Body of pancreas (tissue), 4 donors: Measurements from ENCODE around the gene N4BP2. TPM values are rescaled to one million over a fixed set of nuclear protein-coding genes. Genes with fewer than 3 reads are reported as not detected.
A peak's percentile ranks its signal among the peaks of the same experiment; 100 is the strongest.

ENCODE experiments used
- ATAC-seq: fragments of 150-250 bp; one replicate; pipeline ENCODE4 v1.9.1; 2016
- DNase-seq, 4 donors: peaks; one replicate each; pipeline ENCODE4 v3.0.0-alpha.2; 2019
- H3K27ac ChIP-seq, 4 donors: fragments of 200-600 bp; sonication (generic); 1 replicate in 3 of 4; 2 replicates in 1 of 4; pipeline versions ENCODE4 v1.5.1 to v1.6.1; 2016 to 2019; ENCODE audit warnings: mild to moderate bottlenecking in 1 of 4, mixed read lengths in 1 of 4, moderate library complexity in 1 of 4
- H3K27me3 ChIP-seq, 2 donors: fragments of 200-600 bp; sonication (generic); one replicate each; pipeline ENCODE4 v1.6.0; 2016; ENCODE audit warnings: mild to moderate bottlenecking in 1 of 2
- H3K36me3 ChIP-seq, 2 donors: fragments of 200-600 bp; sonication (generic); replicated peaks in 1 of 2; 2 replicates each; pipeline ENCODE4 v1.5.1; 2016; ENCODE audit warnings: low read depth in 2 of 2; ENCODE audit not compliant: insufficient read depth in 1 of 2
- H3K4me1 ChIP-seq: fragments of 200-600 bp; sonication (generic); one replicate; pipeline ENCODE4 v1.6.0; 2016
- H3K4me3 ChIP-seq, 2 donors: fragments of 200-600 bp; sonication (generic); 1 replicate in 1 of 2; 2 replicates in 1 of 2; pipeline ENCODE4 v1.5.1; 2016 to 2019
- H3K9me3 ChIP-seq, 3 donors: fragments of 200-600 bp; sonication (generic); 1 replicate in 2 of 3; 2 replicates in 1 of 3; pipeline ENCODE4 v1.5.1; 2016
- CTCF ChIP-seq, 7 experiments: fragments of 450-650 bp in 4 of 7; fragments of 200-600 bp in 3 of 7; sonication (generic) in 3 of 7; IDR thresholded peaks; one replicate each; pipeline ENCODE4 v1.5.1; 2016 to 2019; ENCODE audit warnings: antibody characterized with exemption in 7 of 7
- POLR2A ChIP-seq, 3 donors: fragments of 450-650 bp; IDR thresholded peaks; one replicate each; pipeline ENCODE4 v1.6.1; 2016; ENCODE audit warnings: antibody characterized with exemption in 3 of 3, mild to moderate bottlenecking in 2 of 3
- WGBS, 2 donors: methylation state at CpG; one replicate each; pipeline ENCODE4 v1.1.5; 2017; 5-methylcytosine and 5-hydroxymethylcytosine counted together
- intact Hi-C: fragments of 100-400 bp; cut with DNase I; formaldehyde crosslinking; loops from one replicate; pipeline ENCODE4 v1.15.1; 2023
- total RNA-seq, 2 donors: library from RNA; depleted of rRNA; stranded (reverse); fragments of >200 nt; gene quantifications; one replicate each; pipeline ENCODE4 v1.1.0, GENCODE V29; 2016

Gene N4BP2
- total RNA-seq, 2 donors from 2014 or later = 14.8 to 15.0 TPM

- DNase-seq = no peak
- whole genome bisulfite sequencing, 2 donors = 87 to 93% methylated on average over 8 of the region's 8 CpGs
- Histone ChIP-seq H3K9me3 (no peaks in the 10 kb centered on the region), H3K27ac (no peak overlapping the region), H3K4me1 (peaks cover 6% of the 10 kb centered on the region), H3K4me3 (no peak overlapping the region), H3K27me3 (no peaks in the 10 kb centered on the region), H3K36me3 (no peaks in the 10 kb centered on the region)
- intact Hi-C loops = no loop called here
- no peak for TF ChIP-seq POLR2A (IDR thresholded peaks at IDR 0.05)
- TF ChIP-seq CTCF (IDR thresholded peaks at IDR 0.05) = no peak
- ATAC-seq = no peak
Observed at GRCh38 chr4:40196272-40196671, 139.6 kb downstream of the N4BP2 start.

DNA sequence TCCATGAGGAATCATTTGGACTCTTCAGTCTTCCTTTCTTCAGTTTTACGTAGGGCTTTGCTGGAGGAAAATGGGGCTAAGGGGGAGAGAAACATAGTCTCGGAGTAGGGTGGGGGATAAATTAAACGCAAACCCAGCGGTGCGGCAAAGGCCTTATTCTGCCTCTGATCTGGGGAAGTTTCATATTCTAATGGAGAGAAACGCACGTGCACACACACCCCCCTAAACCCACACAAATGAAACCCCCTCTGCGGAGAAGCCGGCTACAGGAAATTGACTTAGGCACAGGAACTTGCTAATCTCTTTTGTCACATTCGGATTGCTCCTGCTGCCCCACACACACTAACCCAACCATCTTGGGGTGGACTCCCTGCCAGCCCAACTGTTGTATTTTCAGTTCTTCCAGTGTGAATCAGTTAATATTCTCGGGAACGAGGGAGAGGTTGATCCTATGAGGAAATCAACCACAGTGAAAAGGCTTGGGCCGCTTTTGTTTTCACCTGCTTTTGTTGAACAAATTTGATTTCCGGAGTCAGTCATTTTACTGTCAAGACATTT lies 140.2 kb downstream of the N4BP2 start, which contains the start of gene RHOH:
Gene RHOH, plus strand, starts transcription at position 308 of the 558 bp plus-strand sequence. CDS start 46,356 bp downstream, outside the sequence.
- no peak within 1 kb of the TSS for H3K27ac ChIP-seq
- no peak within 1 kb of the TSS for H3K4me3 ChIP-seq
- 67 to 78% methylated on average over 14 of the region's 14 CpGs for WGBS, 2 donors
- ATAC-seq (no peak), DNase-seq (no peak)
- H3K4me1 ChIP-seq = peaks cover under 1% of the 10 kb centered on the region
- H3K9me3 ChIP-seq = no peaks in the 10 kb centered on the region
- intact Hi-C loops = no loop called here
- no peak for TF ChIP-seq CTCF (IDR thresholded peaks at IDR 0.05)
- peak in 1 of 3 donors; percentile 20 for TF ChIP-seq POLR2A (IDR thresholded peaks at IDR 0.05)
- H3K36me3 ChIP-seq = no peaks in the 10 kb centered on the region
- no peaks in the 10 kb centered on the region for H3K27me3 ChIP-seq

DNA sequence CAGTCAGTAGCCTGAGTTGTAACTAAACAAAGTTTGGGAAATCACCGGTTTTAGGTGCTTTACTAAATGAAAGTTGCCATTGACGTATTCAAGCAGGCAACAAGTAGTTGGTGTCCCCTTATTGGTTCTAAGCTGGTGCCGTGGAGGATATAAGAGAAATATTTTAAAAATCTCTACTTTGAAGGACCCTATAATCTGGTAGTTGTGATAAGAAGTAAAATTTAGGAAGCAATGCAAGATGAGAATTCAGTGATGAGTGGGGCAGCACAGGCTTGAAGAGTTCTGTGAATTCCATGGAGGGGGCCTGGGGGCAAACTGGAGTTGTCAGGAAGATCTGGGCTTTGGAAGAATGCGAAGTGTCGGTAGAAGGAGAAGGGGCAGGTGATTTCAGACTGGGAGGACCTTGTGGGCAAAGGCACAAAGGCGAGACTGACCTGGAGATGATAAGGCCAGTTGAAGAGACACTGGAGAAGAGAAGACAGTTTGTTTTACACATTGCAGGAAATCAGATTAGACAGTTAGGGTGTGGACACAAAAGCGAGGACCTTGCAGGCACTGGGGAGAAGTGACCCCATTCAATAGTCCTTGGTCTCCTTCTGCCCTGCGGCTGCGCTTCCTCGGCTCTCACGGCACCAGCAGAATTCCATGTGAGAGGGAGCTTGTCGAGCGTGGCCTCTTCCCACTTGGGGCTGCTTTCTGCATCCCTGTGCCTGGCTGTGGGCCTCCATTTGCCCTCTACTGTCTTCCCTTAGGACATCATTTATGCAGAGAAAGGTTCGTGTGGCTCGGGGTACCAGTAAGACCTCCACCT lies 141.4 kb downstream of the N4BP2 start:
- Histone ChIP-seq H3K4me3 (no peak overlapping the region), H3K36me3 (no peaks in the 10 kb centered on the region), H3K27ac (no peak overlapping the region), H3K4me1 (no peaks in the 10 kb centered on the region), H3K9me3 (no peaks in the 10 kb centered on the region), H3K27me3 (no peaks in the 10 kb centered on the region)
- TF ChIP-seq POLR2A (IDR thresholded peaks at IDR 0.05) (peak in 1 of 3 donors; percentile 15), CTCF (IDR thresholded peaks at IDR 0.05) (no peak)
- 64 to 84% methylated on average over 15 of the region's 15 CpGs for WGBS, 2 donors
- intact Hi-C loops = no loop called here
- DNase-seq (no peak), ATAC-seq (no peak)

DNA sequence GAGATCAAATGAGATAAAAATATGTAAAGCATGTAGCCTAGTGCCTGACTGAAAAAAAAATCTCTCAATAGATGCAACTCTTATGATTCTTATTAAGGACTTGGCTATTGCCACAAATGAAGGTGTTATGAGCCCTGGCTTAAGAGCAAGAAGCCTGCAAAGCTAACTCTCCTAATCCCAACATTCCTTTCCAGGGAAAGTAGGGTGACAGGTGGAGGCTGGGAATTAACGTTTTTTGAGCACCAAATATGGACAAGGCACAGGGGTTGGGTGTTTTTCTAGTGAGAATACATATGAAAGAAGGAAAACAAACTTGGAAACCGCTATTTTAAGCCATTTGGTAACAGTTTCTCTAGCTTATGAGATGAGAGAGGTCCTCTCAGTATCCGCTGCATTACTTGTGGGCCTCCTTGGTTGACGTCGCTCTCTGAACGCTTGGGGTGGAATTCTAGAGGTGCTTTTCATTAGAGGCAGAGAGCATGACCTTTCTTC lies 142.6 kb downstream of the N4BP2 start:
- H3K4me1 ChIP-seq = no peaks in the 10 kb centered on the region
- H3K27ac ChIP-seq = no peak overlapping the region
- intact Hi-C loops = no loop called here
- H3K4me3 ChIP-seq = no peak overlapping the region
- 62 to 82% methylated on average over 6 of the region's 6 CpGs for WGBS, 2 donors
- DNase-seq (no peak), ATAC-seq (no peak)
- TF ChIP-seq CTCF (IDR thresholded peaks at IDR 0.05) (no peak), POLR2A (IDR thresholded peaks at IDR 0.05) (no peak)
- no peaks in the 10 kb centered on the region for H3K36me3 ChIP-seq
- no peaks in the 10 kb centered on the region for H3K9me3 ChIP-seq
- no peaks in the 10 kb centered on the region for H3K27me3 ChIP-seq
